ENCODE measurements around the gene RASGRF2. TPM values are rescaled to one million over a fixed set of nuclear protein-coding genes. Genes with fewer than 3 reads are reported as not detected.

The RASGRF2 gene
- polyA plus RNA-seq, 1 donor from 2014 or later: 0.42 TPM

DNA sequence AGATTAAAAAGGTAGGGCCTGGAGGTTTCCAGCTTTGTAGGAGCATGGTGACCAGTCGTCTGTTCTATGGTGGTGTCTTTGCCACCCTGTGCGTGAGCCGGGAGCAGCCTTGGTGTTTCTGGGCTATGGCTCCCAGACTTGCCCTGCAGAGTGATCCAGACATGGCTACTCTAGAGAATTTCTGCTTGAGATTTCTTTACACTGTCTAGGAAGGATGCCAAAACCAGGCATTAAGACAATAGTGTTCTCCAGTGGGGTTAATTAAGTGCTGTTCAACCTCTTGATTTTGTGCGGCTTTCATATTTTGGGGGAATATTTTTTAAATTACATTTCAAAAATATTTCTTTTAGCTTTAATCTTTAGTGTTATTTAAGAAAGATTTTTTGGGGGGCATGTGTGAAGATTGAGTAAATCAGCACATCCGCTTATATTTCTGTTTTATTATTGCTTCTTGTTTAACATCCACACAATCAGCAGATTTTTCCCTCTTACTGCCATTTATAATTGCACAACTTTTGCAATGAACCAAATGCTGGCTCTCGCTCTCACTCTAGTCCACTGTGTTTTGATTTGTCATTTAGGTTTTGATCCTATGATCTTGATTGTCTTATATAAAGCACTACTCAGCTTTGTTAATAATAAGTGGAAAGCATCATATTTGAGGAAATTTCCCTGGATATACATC lies 110.5 kb downstream of the RASGRF2 start:
- TF ChIP-seq TAF1 (IDR thresholded peaks at IDR 0.05; ENCODE audit: low read depth) (no peak), RAD21 (conservative IDR thresholded peaks at IDR 0.05) (no peak), MXI1 (conservative IDR thresholded peaks at IDR 0.05; ENCODE audit: poor library complexity, severe bottlenecking) (no peak)
- no peaks in the 10 kb centered on the region for H3K9me2 ChIP-seq (ENCODE audit: insufficient read depth, low read length)
- no peaks in the 10 kb centered on the region for H3K36me3 ChIP-seq (ENCODE audit: insufficient read depth, low read length)
- H3K9ac ChIP-seq (ENCODE audit: low read length): no peak overlapping the region
- no peaks in the 10 kb centered on the region for H3K9me3 ChIP-seq (ENCODE audit: low read length)
- no peak overlapping the region for H3K4me3 ChIP-seq (ENCODE audit: low read length)
- H2AFZ ChIP-seq (ENCODE audit: low read depth, low read length): no peak overlapping the region
- H3K4me2 ChIP-seq (ENCODE audit: low read length): no peak overlapping the region
- no peaks in the 10 kb centered on the region for H3K27me3 ChIP-seq (ENCODE audit: insufficient read depth, low read depth, low read length)
- H4K20me1 ChIP-seq (ENCODE audit: insufficient read depth): no peaks in the 10 kb centered on the region
- no peaks in the 10 kb centered on the region for H3K79me2 ChIP-seq (replicated peaks; ENCODE audit: insufficient read depth, low read length)
- no peak overlapping the region for H3K27ac ChIP-seq (ENCODE audit: low read length)
- no peaks in the 10 kb centered on the region for H3F3A ChIP-seq (ENCODE audit: insufficient read depth, low read length, poor library complexity, severe bottlenecking)

DNA sequence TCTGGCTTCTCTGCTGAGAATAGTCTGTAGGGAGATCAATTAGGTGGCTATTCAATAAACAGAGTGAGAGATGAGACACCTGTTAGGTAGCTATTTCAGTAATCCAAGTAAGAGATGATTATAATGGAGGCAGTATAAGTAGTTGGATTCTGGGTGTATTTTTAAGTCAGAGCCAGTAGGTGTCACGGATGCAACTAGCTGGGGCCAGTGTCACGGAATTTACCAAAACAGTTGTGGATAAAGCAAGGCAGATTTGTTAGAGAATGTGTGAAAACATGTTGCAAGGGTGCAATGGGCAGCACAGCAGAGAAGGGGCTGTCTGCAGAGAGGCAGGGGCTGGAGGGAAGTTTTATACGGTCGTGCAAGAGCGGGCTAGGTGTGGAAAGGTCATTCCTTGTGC lies 114.9 kb downstream of the RASGRF2 start:
- H3K9ac ChIP-seq (ENCODE audit: low read length): no peak overlapping the region
- H3K27ac ChIP-seq (ENCODE audit: low read length): no peak overlapping the region
- H3K9me3 ChIP-seq (ENCODE audit: low read length): no peaks in the 10 kb centered on the region
- no peak overlapping the region for H2AFZ ChIP-seq (ENCODE audit: low read depth, low read length)
- H4K20me1 ChIP-seq (ENCODE audit: insufficient read depth): no peaks in the 10 kb centered on the region
- TF ChIP-seq RAD21 (conservative IDR thresholded peaks at IDR 0.05): no peak
- TF ChIP-seq EP300 (conservative IDR thresholded peaks at IDR 0.05; ENCODE audit: poor library complexity, severe bottlenecking): no peak
- TF ChIP-seq, protein P1, sequence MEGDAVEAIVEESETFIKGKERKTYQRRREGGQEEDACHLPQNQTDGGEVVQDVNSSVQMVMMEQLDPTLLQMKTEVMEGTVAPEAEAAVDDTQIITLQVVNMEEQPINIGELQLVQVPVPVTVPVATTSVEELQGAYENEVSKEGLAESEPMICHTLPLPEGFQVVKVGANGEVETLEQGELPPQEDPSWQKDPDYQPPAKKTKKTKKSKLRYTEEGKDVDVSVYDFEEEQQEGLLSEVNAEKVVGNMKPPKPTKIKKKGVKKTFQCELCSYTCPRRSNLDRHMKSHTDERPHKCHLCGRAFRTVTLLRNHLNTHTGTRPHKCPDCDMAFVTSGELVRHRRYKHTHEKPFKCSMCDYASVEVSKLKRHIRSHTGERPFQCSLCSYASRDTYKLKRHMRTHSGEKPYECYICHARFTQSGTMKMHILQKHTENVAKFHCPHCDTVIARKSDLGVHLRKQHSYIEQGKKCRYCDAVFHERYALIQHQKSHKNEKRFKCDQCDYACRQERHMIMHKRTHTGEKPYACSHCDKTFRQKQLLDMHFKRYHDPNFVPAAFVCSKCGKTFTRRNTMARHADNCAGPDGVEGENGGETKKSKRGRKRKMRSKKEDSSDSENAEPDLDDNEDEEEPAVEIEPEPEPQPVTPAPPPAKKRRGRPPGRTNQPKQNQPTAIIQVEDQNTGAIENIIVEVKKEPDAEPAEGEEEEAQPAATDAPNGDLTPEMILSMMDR (IDR thresholded peaks at IDR 0.05; ENCODE audit: poor library complexity, severe bottlenecking): no peak
- TF ChIP-seq, protein P2, sequence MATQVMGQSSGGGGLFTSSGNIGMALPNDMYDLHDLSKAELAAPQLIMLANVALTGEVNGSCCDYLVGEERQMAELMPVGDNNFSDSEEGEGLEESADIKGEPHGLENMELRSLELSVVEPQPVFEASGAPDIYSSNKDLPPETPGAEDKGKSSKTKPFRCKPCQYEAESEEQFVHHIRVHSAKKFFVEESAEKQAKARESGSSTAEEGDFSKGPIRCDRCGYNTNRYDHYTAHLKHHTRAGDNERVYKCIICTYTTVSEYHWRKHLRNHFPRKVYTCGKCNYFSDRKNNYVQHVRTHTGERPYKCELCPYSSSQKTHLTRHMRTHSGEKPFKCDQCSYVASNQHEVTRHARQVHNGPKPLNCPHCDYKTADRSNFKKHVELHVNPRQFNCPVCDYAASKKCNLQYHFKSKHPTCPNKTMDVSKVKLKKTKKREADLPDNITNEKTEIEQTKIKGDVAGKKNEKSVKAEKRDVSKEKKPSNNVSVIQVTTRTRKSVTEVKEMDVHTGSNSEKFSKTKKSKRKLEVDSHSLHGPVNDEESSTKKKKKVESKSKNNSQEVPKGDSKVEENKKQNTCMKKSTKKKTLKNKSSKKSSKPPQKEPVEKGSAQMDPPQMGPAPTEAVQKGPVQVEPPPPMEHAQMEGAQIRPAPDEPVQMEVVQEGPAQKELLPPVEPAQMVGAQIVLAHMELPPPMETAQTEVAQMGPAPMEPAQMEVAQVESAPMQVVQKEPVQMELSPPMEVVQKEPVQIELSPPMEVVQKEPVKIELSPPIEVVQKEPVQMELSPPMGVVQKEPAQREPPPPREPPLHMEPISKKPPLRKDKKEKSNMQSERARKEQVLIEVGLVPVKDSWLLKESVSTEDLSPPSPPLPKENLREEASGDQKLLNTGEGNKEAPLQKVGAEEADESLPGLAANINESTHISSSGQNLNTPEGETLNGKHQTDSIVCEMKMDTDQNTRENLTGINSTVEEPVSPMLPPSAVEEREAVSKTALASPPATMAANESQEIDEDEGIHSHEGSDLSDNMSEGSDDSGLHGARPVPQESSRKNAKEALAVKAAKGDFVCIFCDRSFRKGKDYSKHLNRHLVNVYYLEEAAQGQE (IDR thresholded peaks at IDR 0.05; ENCODE audit: borderline replicate concordance): no peak
- TF ChIP-seq MXI1 (conservative IDR thresholded peaks at IDR 0.05; ENCODE audit: poor library complexity, severe bottlenecking): no peak
- no peaks in the 10 kb centered on the region for H3K79me2 ChIP-seq (replicated peaks; ENCODE audit: insufficient read depth, low read length)
- no peaks in the 10 kb centered on the region for H3F3A ChIP-seq (ENCODE audit: insufficient read depth, low read length, poor library complexity, severe bottlenecking)
- no peak overlapping the region for H3K4me2 ChIP-seq (ENCODE audit: low read length)
- H3K9me2 ChIP-seq (ENCODE audit: insufficient read depth, low read length): no peaks in the 10 kb centered on the region
- no peaks in the 10 kb centered on the region for H3K36me3 ChIP-seq (ENCODE audit: insufficient read depth, low read length)
- H3K4me3 ChIP-seq (ENCODE audit: low read length): no peak overlapping the region
- H3K27me3 ChIP-seq (ENCODE audit: insufficient read depth, low read depth, low read length): no peaks in the 10 kb centered on the region

DNA sequence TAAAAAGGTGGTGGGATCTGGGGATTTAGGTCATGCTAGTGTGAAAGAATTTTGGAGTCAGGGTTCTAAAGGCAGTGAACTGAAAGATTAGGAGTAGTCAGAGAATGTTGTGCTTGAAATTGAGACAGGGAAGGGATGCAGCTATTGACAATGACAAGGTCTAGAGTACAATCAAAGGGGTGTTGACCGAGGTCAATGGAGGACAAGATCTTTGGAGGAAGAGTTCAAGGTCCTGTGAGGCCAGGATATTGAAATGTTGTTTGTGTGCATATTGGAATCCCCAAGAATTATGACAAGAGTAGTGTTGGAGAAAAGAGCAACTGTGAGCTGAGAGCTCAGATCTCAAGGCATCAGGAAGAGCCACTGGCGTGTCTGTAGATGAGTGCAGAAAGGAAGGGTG lies 116.9 kb downstream of the RASGRF2 start:
- H2AFZ ChIP-seq (ENCODE audit: low read depth, low read length): no peak overlapping the region
- H3K4me3 ChIP-seq (ENCODE audit: low read length): no peak overlapping the region
- no peaks in the 10 kb centered on the region for H3K9me2 ChIP-seq (ENCODE audit: insufficient read depth, low read length)
- no peaks in the 10 kb centered on the region for H3F3A ChIP-seq (ENCODE audit: insufficient read depth, low read length, poor library complexity, severe bottlenecking)
- H3K27me3 ChIP-seq (ENCODE audit: insufficient read depth, low read depth, low read length): no peaks in the 10 kb centered on the region
- H3K36me3 ChIP-seq (ENCODE audit: insufficient read depth, low read length): no peaks in the 10 kb centered on the region
- H3K9me3 ChIP-seq (ENCODE audit: low read length): no peaks in the 10 kb centered on the region
- H3K27ac ChIP-seq (ENCODE audit: low read length): no peak overlapping the region
- TF ChIP-seq TAF1 (IDR thresholded peaks at IDR 0.05; ENCODE audit: low read depth): no peak
- no peak for TF ChIP-seq EZH2 (IDR thresholded peaks at IDR 0.05; ENCODE audit: borderline replicate concordance, insufficient read depth, low read length, poor library complexity, severe bottlenecking)
- TF ChIP-seq, protein P1 (IDR thresholded peaks at IDR 0.05; ENCODE audit: poor library complexity, severe bottlenecking): no peak
- no peak for TF ChIP-seq SMC3 (conservative IDR thresholded peaks at IDR 0.05; ENCODE audit: poor library complexity)
- no peak for TF ChIP-seq EP300 (conservative IDR thresholded peaks at IDR 0.05; ENCODE audit: poor library complexity, severe bottlenecking)
- TF ChIP-seq, protein P2 (IDR thresholded peaks at IDR 0.05; ENCODE audit: borderline replicate concordance): no peak
- TF ChIP-seq MXI1 (conservative IDR thresholded peaks at IDR 0.05; ENCODE audit: poor library complexity, severe bottlenecking): no peak
- TF ChIP-seq POLR2AphosphoS5 (IDR thresholded peaks at IDR 0.05): no peak
- TF ChIP-seq RAD21 (conservative IDR thresholded peaks at IDR 0.05): no peak
- no peak overlapping the region for H3K4me2 ChIP-seq (ENCODE audit: low read length)
- H4K20me1 ChIP-seq (ENCODE audit: insufficient read depth): no peaks in the 10 kb centered on the region
- no peaks in the 10 kb centered on the region for H3K79me2 ChIP-seq (replicated peaks; ENCODE audit: insufficient read depth, low read length)
- H3K9ac ChIP-seq (ENCODE audit: low read length): no peak overlapping the region
